HEK293 (cell line): Measurements from ENCODE around the gene TNFRSF6B.

Source experiments
- BCL11B ChIP-seq: fragments of 450-650 bp; formaldehyde crosslinking; IDR thresholded peaks from 2 replicates; pipeline ENCODE4 v1.5.1; 2016; ENCODE audit warnings: low read depth, missing biosample characterization, missing genetic modification characterization
- ELK4 ChIP-seq: IDR thresholded peaks from 2 replicates; pipeline ENCODE4 v1.6.1; 2011; ENCODE audit warnings: mild to moderate bottlenecking, low read depth, low read length, borderline replicate concordance
- FEZF1 ChIP-seq: fragments of 450-650 bp; formaldehyde crosslinking; IDR thresholded peaks from 2 replicates; pipeline ENCODE4 v1.5.1; 2016; ENCODE audit warnings: missing biosample characterization, missing genetic modification characterization
- IKZF3 ChIP-seq: fragments of 450-650 bp; IDR thresholded peaks from 2 replicates; pipeline ENCODE4 v1.5.0; 2018; ENCODE audit warnings: missing biosample characterization, mild to moderate bottlenecking, missing genetic modification characterization, moderate library complexity
- KLF10 ChIP-seq: fragments of 450-650 bp; IDR thresholded peaks from 2 replicates; pipeline ENCODE4 v1.5.1; 2018; ENCODE audit warnings: missing biosample characterization, mild to moderate bottlenecking, missing genetic modification characterization
- KLF8 ChIP-seq: fragments of 450-650 bp; formaldehyde crosslinking; IDR thresholded peaks from 2 replicates; pipeline ENCODE4 v1.5.1; 2016; ENCODE audit warnings: missing biosample characterization, missing genetic modification characterization
- MZF1 ChIP-seq: fragments of 450-650 bp; formaldehyde crosslinking; IDR thresholded peaks from 2 replicates; pipeline ENCODE4 v1.5.1; 2017; ENCODE audit warnings: missing biosample characterization, missing genetic modification characterization, borderline replicate concordance
- OVOL3 ChIP-seq: fragments of 450-650 bp; formaldehyde crosslinking; IDR thresholded peaks from 2 replicates; pipeline ENCODE4 v1.5.1; 2016; ENCODE audit warnings: missing biosample characterization, missing genetic modification characterization
- TRIM28 ChIP-seq: IDR thresholded peaks from 2 replicates; pipeline ENCODE4 v1.6.1; 2011; ENCODE audit warnings: low read length, control low read depth, borderline replicate concordance
- ZBTB20 ChIP-seq: fragments of 450-650 bp; formaldehyde crosslinking; IDR thresholded peaks from 2 replicates; pipeline ENCODE4 v1.5.1; 2016; ENCODE audit warnings: missing biosample characterization, missing genetic modification characterization
- ZBTB49 ChIP-seq: fragments of 450-650 bp; formaldehyde crosslinking; IDR thresholded peaks from 2 replicates; pipeline ENCODE4 v1.5.1; 2016; ENCODE audit warnings: missing biosample characterization, missing genetic modification characterization, low read depth
- ZFP37 ChIP-seq: fragments of 450-650 bp; formaldehyde crosslinking; IDR thresholded peaks from 2 replicates; pipeline ENCODE4 v1.5.1; 2016; ENCODE audit warnings: missing biosample characterization, missing genetic modification characterization
- ZFP69B ChIP-seq: fragments of 450-650 bp; formaldehyde crosslinking; IDR thresholded peaks from 2 replicates; pipeline ENCODE4 v1.5.1; 2016; ENCODE audit warnings: missing biosample characterization, missing genetic modification characterization
- ZNF10 ChIP-seq: fragments of 450-650 bp; formaldehyde crosslinking; IDR thresholded peaks from 2 replicates; pipeline ENCODE4 v1.5.1; 2017; ENCODE audit warnings: missing biosample characterization, missing genetic modification characterization
- ZNF121 ChIP-seq: fragments of 450-650 bp; formaldehyde crosslinking; IDR thresholded peaks from 2 replicates; pipeline ENCODE4 v1.5.1; 2016; ENCODE audit warnings: missing biosample characterization, missing genetic modification characterization
- ZNF16 ChIP-seq: fragments of 450-650 bp; formaldehyde crosslinking; IDR thresholded peaks from 2 replicates; pipeline ENCODE4 v1.5.1; 2016; ENCODE audit warnings: low read depth, missing biosample characterization, missing genetic modification characterization
- ZNF221 ChIP-seq: fragments of 450-650 bp; formaldehyde crosslinking; IDR thresholded peaks from 2 replicates; pipeline ENCODE4 v1.5.1; 2017; ENCODE audit warnings: missing biosample characterization, missing genetic modification characterization, borderline replicate concordance
- ZNF24 ChIP-seq: fragments of 450-650 bp; formaldehyde crosslinking; IDR thresholded peaks from 2 replicates; pipeline ENCODE4 v1.5.1; 2016; ENCODE audit warnings: missing biosample characterization, missing genetic modification characterization
- ZNF248 ChIP-seq: fragments of 450-650 bp; formaldehyde crosslinking; IDR thresholded peaks from 2 replicates; pipeline ENCODE4 v1.5.1; 2017; ENCODE audit warnings: missing biosample characterization, missing genetic modification characterization
- ZNF266 ChIP-seq: fragments of 450-650 bp; formaldehyde crosslinking; IDR thresholded peaks from 2 replicates; pipeline ENCODE4 v1.5.1; 2016; ENCODE audit warnings: missing biosample characterization, missing genetic modification characterization, low read depth
- ZNF302 ChIP-seq: fragments of 450-650 bp; formaldehyde crosslinking; IDR thresholded peaks from 2 replicates; pipeline ENCODE4 v1.5.1; 2016; ENCODE audit warnings: missing biosample characterization, missing genetic modification characterization, low read depth
- ZNF366 ChIP-seq: fragments of 450-650 bp; formaldehyde crosslinking; conservative IDR thresholded peaks from 2 replicates; pipeline ENCODE4 v1.5.1; 2016; ENCODE audit warnings: missing biosample characterization, missing genetic modification characterization
- ZNF37A ChIP-seq: fragments of 450-650 bp; IDR thresholded peaks from 2 replicates; pipeline ENCODE4 v1.5.1; 2018; ENCODE audit warnings: missing biosample characterization, missing genetic modification characterization
- ZNF426 ChIP-seq: fragments of 450-650 bp; formaldehyde crosslinking; IDR thresholded peaks from 2 replicates; pipeline ENCODE4 v1.5.1; 2017; ENCODE audit warnings: missing biosample characterization, missing genetic modification characterization, mild to moderate bottlenecking, inconsistent platforms, moderate library complexity
- ZNF433 ChIP-seq: fragments of 450-650 bp; formaldehyde crosslinking; IDR thresholded peaks from 2 replicates; pipeline ENCODE4 v1.5.1; 2016; ENCODE audit warnings: missing biosample characterization, missing genetic modification characterization, low read depth
- ZNF473 ChIP-seq: fragments of 450-650 bp; formaldehyde crosslinking; IDR thresholded peaks from 2 replicates; pipeline ENCODE4 v1.5.1; 2017; ENCODE audit warnings: missing biosample characterization, missing genetic modification characterization
- ZNF48 ChIP-seq: fragments of 450-650 bp; formaldehyde crosslinking; IDR thresholded peaks from 2 replicates; pipeline ENCODE4 v1.5.1; 2016; ENCODE audit warnings: missing biosample characterization, missing genetic modification characterization
- ZNF514 ChIP-seq: fragments of 450-650 bp; formaldehyde crosslinking; IDR thresholded peaks from 2 replicates; pipeline ENCODE4 v1.5.1; 2016; ENCODE audit warnings: missing biosample characterization, missing genetic modification characterization
- ZNF560 ChIP-seq: fragments of 450-650 bp; formaldehyde crosslinking; IDR thresholded peaks from 2 replicates; pipeline ENCODE4 v1.5.1; 2017; ENCODE audit warnings: missing biosample characterization, missing genetic modification characterization, borderline replicate concordance
- ZNF571 ChIP-seq: fragments of 450-650 bp; formaldehyde crosslinking; IDR thresholded peaks from 2 replicates; pipeline ENCODE4 v1.5.0; 2017; ENCODE audit warnings: missing biosample characterization, missing genetic modification characterization
- ZNF580 ChIP-seq: fragments of 450-650 bp; formaldehyde crosslinking; IDR thresholded peaks from 2 replicates; pipeline ENCODE4 v1.5.1; 2016; ENCODE audit warnings: missing biosample characterization, missing genetic modification characterization
- ZNF600 ChIP-seq: fragments of 450-650 bp; formaldehyde crosslinking; IDR thresholded peaks from 2 replicates; pipeline ENCODE4 v1.5.1; 2016; ENCODE audit warnings: missing biosample characterization, missing genetic modification characterization
- ZNF626 ChIP-seq: fragments of 450-650 bp; sonication (Bioruptor Pico); formaldehyde crosslinking; IDR thresholded peaks from 2 replicates; pipeline ENCODE4 v1.5.1; 2018; ENCODE audit warnings: missing biosample characterization, missing genetic modification characterization, inconsistent platforms
- ZNF639 ChIP-seq: fragments of 450-650 bp; formaldehyde crosslinking; IDR thresholded peaks from 2 replicates; pipeline ENCODE4 v1.5.1; 2016; ENCODE audit warnings: missing biosample characterization, missing genetic modification characterization
- ZNF701 ChIP-seq: fragments of 450-650 bp; formaldehyde crosslinking; IDR thresholded peaks from 2 replicates; pipeline ENCODE4 v1.5.1; 2016; ENCODE audit warnings: missing biosample characterization, missing genetic modification characterization
- ZNF747 ChIP-seq: fragments of 450-650 bp; formaldehyde crosslinking; IDR thresholded peaks from 2 replicates; pipeline ENCODE4 v1.5.1; 2016; ENCODE audit warnings: missing biosample characterization, missing genetic modification characterization
- ZNF768 ChIP-seq: fragments of 450-650 bp; formaldehyde crosslinking; IDR thresholded peaks from 2 replicates; pipeline ENCODE4 v1.5.1; 2018; ENCODE audit warnings: missing biosample characterization, mild to moderate bottlenecking, missing genetic modification characterization
- ZNF785 ChIP-seq: fragments of 450-650 bp; formaldehyde crosslinking; IDR thresholded peaks from 2 replicates; pipeline ENCODE4 v1.5.1; 2016; ENCODE audit warnings: missing biosample characterization, missing genetic modification characterization

Gene TNFRSF6B

GRCh38 chr20:63657937-63658748, 38.3 kb upstream of the TNFRSF6B start, which contains the start of gene RTEL1 (continued):
- no peak for TF ChIP-seq ZNF571 (tag by site-specific recombination)
- peak; percentile 87 for TF ChIP-seq ZNF121 (tag by site-specific recombination)
- TF ChIP-seq ZNF426 (tag by site-specific recombination), result no peak
- TF ChIP-seq ZBTB20 (tag by site-specific recombination), result peak; percentile 99; the same call in 1 of the 2 replicates
- TF ChIP-seq ZFP69B, result peak; percentile 91
- TF ChIP-seq ZNF24, result peak; percentile 79
- 0 out of 2 replicates have a peak, but pooled peaks have one; percentile 19 for TF ChIP-seq FEZF1 (tag by site-specific recombination)
- TF ChIP-seq IKZF3 (tag by site-specific recombination), result no peak
- TF ChIP-seq ZNF514, result no peak
- TF ChIP-seq ZBTB49 (tag by site-specific recombination), result no peak
- TF ChIP-seq ZNF16, result no peak; the same call in 1 of the 2 replicates
- TF ChIP-seq OVOL3 (tag by site-specific recombination), result peak; percentile 90
- 0 out of 2 replicates have a peak, but pooled peaks have one; percentile 35 for TF ChIP-seq BCL11B (tag by site-specific recombination)
- peak; percentile 95 for TF ChIP-seq ZNF580 (tag by site-specific recombination)
- peak; percentile 96 for TF ChIP-seq ZFP37
- TF ChIP-seq MZF1 (tag by site-specific recombination), result 0 out of 2 replicates have a peak, but pooled peaks have one; percentile 37
- no peak for TF ChIP-seq ZNF473
- no peak for TF ChIP-seq ZNF221 (tag by site-specific recombination)
- no peak for TF ChIP-seq ZNF48
- TF ChIP-seq ZNF560, result no peak
- no peak for TF ChIP-seq ZNF433 (tag by site-specific recombination)
- no peak for TF ChIP-seq TRIM28
- peak; percentile 70; the same call in 1 of the 2 replicates for TF ChIP-seq KLF10 (tag by site-specific recombination)
- no peak for TF ChIP-seq ZNF248 (tag by site-specific recombination)
- peak; percentile 94 for TF ChIP-seq KLF8 (tag by site-specific recombination)
- TF ChIP-seq ZNF10 (tag by site-specific recombination), result peak; percentile 33; the same call in 1 of the 2 replicates
- peak; percentile 99 for TF ChIP-seq ZNF639
- TF ChIP-seq ZNF701 (tag by site-specific recombination), result no peak
- TF ChIP-seq ZNF747 (tag by site-specific recombination), result no peak
- TF ChIP-seq ZNF600 (tag by site-specific recombination), result peak; percentile 78
- TF ChIP-seq ELK4, result no peak
- TF ChIP-seq ZNF366 (tag by site-specific recombination), result no peak
- TF ChIP-seq ZNF768 (tag by site-specific recombination), result no peak
- TF ChIP-seq ZNF37A (tag by site-specific recombination), result no peak
- TF ChIP-seq ZNF626 (tag by site-specific recombination), result no peak
- no peak for TF ChIP-seq ZNF266
- no peak for TF ChIP-seq ZNF302 (tag by site-specific recombination)
- peak; percentile 87 for TF ChIP-seq ZNF785
